Activated CD8-positive, alpha-beta T cell treated with anti-CD3 and anti-CD28 coated beads, Interleukin-2, amount 10 ng/mL, durations not matched to agents 7 days and 5 days (primary cell): ENCODE results near the gene TMBIM4. TPM values are rescaled to one million over a fixed set of nuclear protein-coding genes. Genes with fewer than 3 reads are reported as not detected.
A peak's percentile ranks its signal among the peaks of the same experiment; 100 is the strongest.
"Not testable (repeated sequence)": the region's sequence is repeated elsewhere in the genome, so short reads cannot be mapped to it uniquely, and the experiment has no call there.

Source experiments
- ATAC-seq: fragments of 150-1000 bp; cut with Tn5 transposase; one replicate; pipeline ENCODE4 v1.10.0; 2021; ENCODE audit warnings: moderate library complexity
- CTCF ChIA-PET: fragments of 350-600 bp; sonication (Branson Sonifier 250); formaldehyde crosslinking; loops from one replicate; lab custom pipeline; 2021; ENCODE audit warnings: antibody characterized with exemption; lab: Charles Lee
- POLR2A ChIA-PET: fragments of 350-600 bp; sonication (Branson Sonifier 250); formaldehyde crosslinking; loops from one replicate; lab custom pipeline; 2021; ENCODE audit warnings: antibody characterized with exemption; lab: Charles Lee
- DNase-seq: peaks from one replicate; pipeline ENCODE4 v3.0.0-alpha.2; 2020
- H3K27ac Mint-ChIP-seq: one replicate; pipeline ENCODE4 v1.8.0; 2021; ENCODE audit warnings: mild to moderate bottlenecking, mixed read lengths
- H3K27me3 Mint-ChIP-seq: one replicate; pipeline ENCODE4 v1.8.0; 2021; ENCODE audit warnings: low read depth, mixed read lengths
- H3K36me3 Mint-ChIP-seq: one replicate; pipeline ENCODE4 v1.8.0; 2021; ENCODE audit warnings: low read depth, mixed read lengths
- H3K4me1 Mint-ChIP-seq: one replicate; pipeline ENCODE4 v1.8.0; 2021; ENCODE audit warnings: low read depth, mixed read lengths
- H3K4me3 Mint-ChIP-seq: one replicate; pipeline ENCODE4 v1.8.0; 2021; ENCODE audit warnings: mild to moderate bottlenecking, mixed read lengths
- H3K9me3 Mint-ChIP-seq: one replicate; pipeline ENCODE4 v1.8.0; 2022; ENCODE audit warnings: mixed read lengths; ENCODE audit not compliant: insufficient read depth
- total RNA-seq, 2 experiments: library from RNA; stranded (reverse); gene quantifications; one replicate each; pipeline ENCODE4 v1.2.3, GENCODE V29; 2021

The TMBIM4 gene
- total RNA-seq, 2 experiments from 2014 or later, result 60.5 to 61.6 TPM

DNA sequence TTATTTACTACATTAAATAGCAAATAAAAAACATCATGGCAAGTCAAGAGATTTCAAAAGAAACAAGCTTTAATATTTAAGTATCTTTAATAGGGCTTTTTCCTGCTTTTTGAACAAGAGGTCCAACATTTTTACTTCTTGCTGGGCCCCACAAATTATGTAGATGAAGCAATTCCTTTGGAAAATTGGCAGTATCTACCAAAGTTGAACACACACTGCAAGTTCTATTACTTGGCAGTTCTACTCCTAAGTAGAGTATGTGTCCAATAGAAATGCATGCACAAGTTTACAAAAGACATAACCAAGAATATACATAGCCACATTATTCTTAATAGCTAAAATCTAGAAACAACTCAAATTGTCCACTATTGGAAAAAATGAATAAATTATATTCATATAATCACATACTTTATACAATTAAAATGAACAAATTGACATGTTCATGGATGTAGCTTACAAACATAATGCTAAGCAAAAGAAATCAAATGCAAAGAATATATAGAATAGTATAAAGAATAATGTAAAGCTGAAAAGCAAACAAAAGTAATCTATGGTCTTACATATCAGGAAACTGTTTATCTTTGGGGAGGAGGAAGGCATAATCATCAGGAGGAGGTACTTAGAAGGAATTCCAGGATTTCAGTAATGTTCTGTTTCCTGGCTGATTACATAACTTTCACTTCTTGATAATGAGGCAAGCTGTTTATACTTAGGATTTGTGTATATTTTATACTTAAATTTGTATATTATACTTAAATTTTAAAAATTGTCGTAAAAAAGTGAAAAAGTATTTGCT is 6.5 kb upstream of the TMBIM4 start:
- H3K9me3 Mint-ChIP-seq, result no peaks in the 10 kb centered on the region
- H3K27ac Mint-ChIP-seq, result no peak overlapping the region
- no peaks in the 10 kb centered on the region for H3K4me1 Mint-ChIP-seq
- POLR2A ChIA-PET, result no interaction called here
- H3K36me3 Mint-ChIP-seq, result no peaks in the 10 kb centered on the region
- DNase-seq, result no peak
- CTCF ChIA-PET, result interaction anchor here (0.6 to 1.6 kb wide), 2 partner anchors 14 to 53 kb away, joined by 3 read pairs; no protein-coding TSS in a partner anchor
- peaks cover 34% of the 10 kb centered on the region for H3K27me3 Mint-ChIP-seq
- no peak for ATAC-seq
- no peak overlapping the region for H3K4me3 Mint-ChIP-seq

- H3K9me3 Mint-ChIP-seq, ATAC-seq, H3K4me3 Mint-ChIP-seq, DNase-seq, POLR2A ChIA-PET, H3K27ac Mint-ChIP-seq, CTCF ChIA-PET, H3K36me3 Mint-ChIP-seq: not testable (repeated sequence)
- Mint-ChIP-seq H3K4me1 (peaks cover 12% of the 10 kb centered on the region), H3K27me3 (peaks cover 32% of the 10 kb centered on the region)
Measured at GRCh38 chr12:66174391-66175325, 4.9 kb upstream of the TMBIM4 start.

DNA sequence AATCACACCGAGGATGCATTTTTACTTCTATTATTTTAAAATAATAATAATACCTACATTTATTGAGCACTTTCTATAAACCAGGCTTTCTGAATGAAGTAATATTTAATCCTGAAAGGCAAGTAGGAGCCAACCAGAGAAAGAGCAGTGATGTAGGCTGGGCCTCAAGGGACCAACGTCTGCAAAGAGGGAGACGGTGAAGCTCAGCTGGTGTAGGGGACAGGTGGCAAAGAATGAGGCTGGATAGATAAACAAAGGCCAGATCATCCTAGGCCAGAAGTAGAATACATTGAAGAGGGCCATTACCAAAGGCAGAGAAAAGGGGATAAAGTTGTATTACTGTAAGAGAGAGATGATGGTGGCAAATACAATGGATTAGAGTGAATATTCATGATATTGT is 810 bp upstream of the TMBIM4 start:
- ChIA-PET POLR2A (interaction anchor here (0.7 to 2.9 kb wide), 2 partner anchors 37 to 133 kb away, joined by 3 to 50 read pairs; partner anchors contain the start of gene HELB), CTCF (no interaction called here)
- H3K27me3 Mint-ChIP-seq, result peaks cover 5% of the 10 kb centered on the region
- peaks cover 10% of the 10 kb centered on the region for H3K9me3 Mint-ChIP-seq
- ATAC-seq (no peak), DNase-seq (no peak)
- peaks cover 31% of the 10 kb centered on the region for H3K36me3 Mint-ChIP-seq
- peak overlapping the region; percentile 84 for H3K4me3 Mint-ChIP-seq
- peaks cover 36% of the 10 kb centered on the region for H3K4me1 Mint-ChIP-seq
- peak overlapping the region; percentile 99 for H3K27ac Mint-ChIP-seq

GRCh38 chr12:66168410-66168809 is 1.4 kb downstream of the TMBIM4 start:
- DNase-seq (no peak), ATAC-seq (no peak)
- peak overlapping the region; percentile 99 for H3K27ac Mint-ChIP-seq
- ChIA-PET POLR2A (interaction anchor here (0.6 to 2.9 kb wide), 15 partner anchors 9 to 1729 kb away, joined by 3 to 59 read pairs (median 5); partner anchors contain the start of genes HELB and LLPH), CTCF (interaction anchor here (1.0 to 2.6 kb wide), 6 partner anchors 15 to 69 kb away, joined by 3 to 21 read pairs (median 6); partner anchors contain the start of gene LLPH)
- peak overlapping the region; percentile 84 for H3K4me3 Mint-ChIP-seq
- H3K27me3 Mint-ChIP-seq, result no peaks in the 10 kb centered on the region
- peaks cover 50% of the 10 kb centered on the region for H3K36me3 Mint-ChIP-seq
- H3K9me3 Mint-ChIP-seq, result peaks cover 22% of the 10 kb centered on the region
- peaks cover 46% of the 10 kb centered on the region for H3K4me1 Mint-ChIP-seq

GRCh38 chr12:66166561-66166960 is 3.2 kb downstream of the TMBIM4 start:
- Mint-ChIP-seq H3K9me3 (peaks cover 22% of the 10 kb centered on the region), H3K36me3 (peaks cover 62% of the 10 kb centered on the region), H3K27ac (no peak overlapping the region), H3K27me3 (no peaks in the 10 kb centered on the region), H3K4me1 (peaks cover 48% of the 10 kb centered on the region), H3K4me3 (no peak overlapping the region)
- POLR2A ChIA-PET, result no interaction called here
- DNase-seq (no peak), ATAC-seq (no peak)
- CTCF ChIA-PET, result no interaction called here

DNA sequence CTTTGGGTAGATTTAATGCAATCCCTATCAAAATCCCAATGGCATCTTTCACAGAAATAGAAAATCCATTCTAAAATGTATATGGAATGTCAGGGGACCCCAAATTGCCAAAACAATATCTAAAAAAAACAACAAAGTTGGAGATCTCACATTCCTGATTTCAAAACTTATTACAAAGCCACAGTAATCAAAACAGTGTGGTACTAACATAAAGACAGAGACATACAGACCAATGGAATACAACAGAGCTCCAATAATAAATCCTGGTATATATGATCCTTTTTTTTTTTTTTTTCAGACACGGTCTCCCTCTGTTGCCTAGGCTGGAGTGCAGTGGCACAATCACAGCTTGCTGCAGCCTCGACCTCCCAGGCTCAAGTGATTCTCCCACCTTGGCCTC is 4.7 kb downstream of the TMBIM4 start:
- POLR2A ChIA-PET, result no interaction called here
- DNase-seq (no peak), ATAC-seq (no peak)
- CTCF ChIA-PET, result no interaction called here
- Mint-ChIP-seq H3K36me3 (peaks cover 65% of the 10 kb centered on the region), H3K9me3 (peaks cover 22% of the 10 kb centered on the region), H3K27me3 (no peaks in the 10 kb centered on the region), H3K4me3 (no peak overlapping the region), H3K4me1 (peaks cover 40% of the 10 kb centered on the region), H3K27ac (no peak overlapping the region)

- H3K36me3 Mint-ChIP-seq, result peaks cover 71% of the 10 kb centered on the region
- ChIA-PET CTCF (no interaction called here), POLR2A (no interaction called here)
- DNase-seq, result no peak
- no peak overlapping the region for H3K27ac Mint-ChIP-seq
- peaks cover 36% of the 10 kb centered on the region for H3K4me1 Mint-ChIP-seq
- no peak for ATAC-seq
- H3K4me3 Mint-ChIP-seq, result no peak overlapping the region
- H3K9me3 Mint-ChIP-seq, result peaks cover 22% of the 10 kb centered on the region
- no peaks in the 10 kb centered on the region for H3K27me3 Mint-ChIP-seq
Measured at GRCh38 chr12:66164349-66164821, 5.4 kb downstream of the TMBIM4 start.

- CTCF ChIA-PET, result no interaction called here
- peaks cover 69% of the 10 kb centered on the region for H3K36me3 Mint-ChIP-seq
- POLR2A ChIA-PET, result interaction anchor here (0.6 kb wide), 1 partner anchor 85 kb away, joined by 3 read pairs; no protein-coding TSS in a partner anchor
- no peaks in the 10 kb centered on the region for H3K27me3 Mint-ChIP-seq
- H3K27ac Mint-ChIP-seq, result no peak overlapping the region
- H3K4me3 Mint-ChIP-seq, result no peak overlapping the region
- DNase-seq (no peak), ATAC-seq (no peak)
- H3K9me3 Mint-ChIP-seq, result peaks cover 22% of the 10 kb centered on the region
- H3K4me1 Mint-ChIP-seq, result peaks cover 28% of the 10 kb centered on the region
Measured at GRCh38 chr12:66163289-66163688, 6.5 kb downstream of the TMBIM4 start.

DNA sequence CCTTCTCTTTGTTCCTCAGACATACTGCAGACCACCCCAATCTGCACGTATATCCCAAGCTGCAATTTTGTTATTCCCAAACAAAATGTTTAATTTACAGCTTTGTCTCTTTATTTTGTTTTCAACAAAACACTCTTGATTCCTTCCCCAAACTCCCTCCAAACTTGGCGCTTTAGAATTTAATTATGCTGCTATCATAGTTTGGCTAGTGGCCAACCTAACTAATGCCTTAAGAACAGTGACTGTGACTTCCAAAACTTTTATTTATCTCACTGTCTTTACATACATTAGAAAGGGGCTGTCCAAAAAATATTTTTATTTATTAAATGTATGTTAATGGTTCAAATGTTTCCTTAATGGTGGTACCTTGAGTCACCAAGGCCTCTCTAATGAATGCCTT is 7.1 kb downstream of the TMBIM4 start:
- ATAC-seq (no peak), DNase-seq (no peak)
- Mint-ChIP-seq H3K4me1 (peaks cover 22% of the 10 kb centered on the region), H3K4me3 (no peak overlapping the region), H3K27ac (no peak overlapping the region), H3K36me3 (peaks cover 65% of the 10 kb centered on the region), H3K27me3 (no peaks in the 10 kb centered on the region), H3K9me3 (peaks cover 21% of the 10 kb centered on the region)
- CTCF ChIA-PET, result no interaction called here
- POLR2A ChIA-PET, result no interaction called here

- Mint-ChIP-seq H3K9me3 (peaks cover 13% of the 10 kb centered on the region), H3K4me1 (peaks cover 14% of the 10 kb centered on the region), H3K36me3 (peaks cover 55% of the 10 kb centered on the region), H3K27me3 (no peaks in the 10 kb centered on the region), H3K27ac (no peak overlapping the region), H3K4me3 (no peak overlapping the region)
- no peak for DNase-seq
- ChIA-PET CTCF (interaction anchor here (1.2 to 1.8 kb wide), 2 partner anchors 16 to 118 kb away, joined by 5 to 6 read pairs; no protein-coding TSS in a partner anchor), POLR2A (interaction anchor here (0.7 to 1.6 kb wide), 2 partner anchors 28 to 30 kb away, joined by 3 to 7 read pairs; partner anchors contain the start of gene LLPH)
- no peak for ATAC-seq
Measured at GRCh38 chr12:66160704-66161103, 9.1 kb downstream of the TMBIM4 start.

DNA sequence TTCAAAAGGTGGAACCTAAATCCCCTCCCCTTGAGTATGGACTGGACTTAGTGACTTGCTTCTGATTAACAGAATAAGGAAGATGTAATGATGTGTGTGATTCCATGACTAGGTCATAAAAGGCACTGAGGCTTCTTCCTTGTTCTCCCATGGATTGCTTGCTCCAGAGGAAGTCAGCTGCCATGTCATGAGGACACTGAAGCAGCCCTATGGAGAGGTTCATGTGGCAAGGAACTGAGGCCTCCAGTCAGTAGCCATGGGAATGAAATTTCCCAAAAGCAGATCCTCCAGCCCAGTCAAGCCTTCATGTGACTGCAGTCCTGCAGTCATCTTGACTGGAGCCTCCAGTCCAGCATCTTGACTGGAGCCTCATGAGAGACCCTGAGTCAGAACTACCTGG is 10.7 kb downstream of the TMBIM4 start:
- H3K27me3 Mint-ChIP-seq, result no peaks in the 10 kb centered on the region
- no peaks in the 10 kb centered on the region for H3K9me3 Mint-ChIP-seq
- H3K4me1 Mint-ChIP-seq, result peaks cover 2% of the 10 kb centered on the region
- DNase-seq, result no peak
- H3K36me3 Mint-ChIP-seq, result peaks cover 40% of the 10 kb centered on the region
- POLR2A ChIA-PET, result interaction anchor here (1.9 to 2.9 kb wide), 2 partner anchors 10 to 28 kb away, joined by 4 to 25 read pairs; partner anchors contain the start of genes LLPH and TMBIM4
- H3K27ac Mint-ChIP-seq, result no peak overlapping the region
- no peak for ATAC-seq
- H3K4me3 Mint-ChIP-seq, result no peak overlapping the region
- CTCF ChIA-PET, result interaction anchor here (0.8 to 1.3 kb wide), 2 partner anchors 14 to 111 kb away, joined by 3 to 5 read pairs; no protein-coding TSS in a partner anchor
